ENCODE results near the gene SGPL1. TPM values are rescaled to one million over a fixed set of nuclear protein-coding genes. Genes with fewer than 3 reads are reported as not detected.

Gene SGPL1
- total and polyA plus RNA-seq, 12 donors, result 3.7 to 20.3 (median 12.6) TPM

DNA sequence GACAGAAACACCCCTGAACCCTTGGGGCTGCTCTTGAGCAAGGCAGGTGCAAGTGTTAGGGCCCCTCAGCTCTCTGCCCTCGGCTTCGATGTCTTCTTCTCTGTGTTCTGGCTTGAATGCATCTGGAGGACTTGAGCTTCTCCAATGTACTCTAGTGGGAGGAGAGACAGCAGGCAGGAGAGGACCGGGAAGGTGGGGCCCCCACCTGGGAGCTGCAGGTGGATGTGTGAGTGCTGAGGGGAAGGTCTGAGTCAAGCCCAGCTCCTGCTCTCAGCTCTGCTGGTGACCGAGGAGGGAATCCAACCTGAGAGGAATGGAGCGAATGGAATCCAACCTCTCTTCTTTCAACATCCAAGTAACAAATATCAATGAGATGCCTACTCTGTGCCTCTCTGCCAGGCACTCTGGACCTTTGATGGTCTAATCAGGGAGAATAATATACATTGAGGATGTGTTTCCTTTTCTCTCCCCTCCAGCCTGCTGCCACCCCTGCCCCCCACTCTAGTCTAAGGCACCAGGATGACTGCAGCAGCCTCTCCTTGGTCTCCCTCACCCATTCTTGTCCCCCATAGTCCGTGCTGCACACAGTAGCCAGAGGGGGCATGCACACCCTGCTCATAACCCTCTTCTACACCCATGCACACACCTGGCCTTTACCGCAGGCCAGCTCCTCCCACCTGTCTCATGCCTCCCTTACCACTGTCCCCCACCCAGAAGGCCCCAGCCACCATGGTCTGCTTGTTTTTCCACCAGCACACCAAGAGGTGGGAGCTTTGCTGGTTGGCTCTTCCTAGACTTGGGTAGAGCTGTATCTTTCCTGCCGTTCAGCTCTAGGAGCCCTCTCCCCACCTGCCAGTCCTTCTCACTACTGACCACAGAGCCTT, 44.2 kb upstream of the SGPL1 start:
- WGBS, 2 donors, result 92% methylated on average over 8 of the region's 8 CpGs
- Histone ChIP-seq H3K27me3 (peaks cover 0 to 4% (median 0%) of the 10 kb centered on the region in 7 donors), H3K4me3 (no peak overlapping the region), H3K4me1 (no peaks in the 10 kb centered on the region), H3K36me3 (no peaks in the 10 kb centered on the region), H3K9me3 (no peaks in the 10 kb centered on the region), H3K27ac (no peak overlapping the region)
- intact Hi-C loops (cut with DNase I), result no loop called here
- TF ChIP-seq, protein P1, sequence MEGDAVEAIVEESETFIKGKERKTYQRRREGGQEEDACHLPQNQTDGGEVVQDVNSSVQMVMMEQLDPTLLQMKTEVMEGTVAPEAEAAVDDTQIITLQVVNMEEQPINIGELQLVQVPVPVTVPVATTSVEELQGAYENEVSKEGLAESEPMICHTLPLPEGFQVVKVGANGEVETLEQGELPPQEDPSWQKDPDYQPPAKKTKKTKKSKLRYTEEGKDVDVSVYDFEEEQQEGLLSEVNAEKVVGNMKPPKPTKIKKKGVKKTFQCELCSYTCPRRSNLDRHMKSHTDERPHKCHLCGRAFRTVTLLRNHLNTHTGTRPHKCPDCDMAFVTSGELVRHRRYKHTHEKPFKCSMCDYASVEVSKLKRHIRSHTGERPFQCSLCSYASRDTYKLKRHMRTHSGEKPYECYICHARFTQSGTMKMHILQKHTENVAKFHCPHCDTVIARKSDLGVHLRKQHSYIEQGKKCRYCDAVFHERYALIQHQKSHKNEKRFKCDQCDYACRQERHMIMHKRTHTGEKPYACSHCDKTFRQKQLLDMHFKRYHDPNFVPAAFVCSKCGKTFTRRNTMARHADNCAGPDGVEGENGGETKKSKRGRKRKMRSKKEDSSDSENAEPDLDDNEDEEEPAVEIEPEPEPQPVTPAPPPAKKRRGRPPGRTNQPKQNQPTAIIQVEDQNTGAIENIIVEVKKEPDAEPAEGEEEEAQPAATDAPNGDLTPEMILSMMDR (IDR thresholded peaks at IDR 0.05), result no peak
- ATAC-seq, result no peak
- no peak for DNase-seq

DNA sequence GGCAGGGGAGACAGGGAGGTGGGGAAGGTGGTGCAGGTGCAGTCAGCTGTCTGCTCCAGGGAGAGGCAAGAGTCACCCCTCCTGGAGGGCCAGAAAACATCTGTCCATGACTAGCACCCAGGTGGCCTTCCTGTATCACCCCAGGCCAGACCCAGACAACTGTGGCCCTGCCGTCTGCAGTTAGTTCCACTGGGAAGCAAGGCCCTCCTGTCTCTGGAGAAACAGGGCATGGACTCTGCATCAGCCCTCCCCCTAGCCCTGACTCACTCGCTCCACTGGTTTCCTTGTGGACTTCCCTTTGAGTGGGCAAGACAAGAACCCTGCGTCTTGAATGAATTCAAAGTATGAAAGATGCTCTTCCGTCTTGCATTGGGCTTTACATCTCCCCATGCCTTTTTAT, 43.1 kb upstream of the SGPL1 start:
- 87 to 88% methylated on average over 4 of the region's 4 CpGs for WGBS, 2 donors
- no peak for DNase-seq
- Histone ChIP-seq H3K9me3 (no peaks in the 10 kb centered on the region), H3K36me3 (no peaks in the 10 kb centered on the region), H3K4me3 (no peak overlapping the region), H3K27ac (no peak overlapping the region), H3K4me1 (no peaks in the 10 kb centered on the region), H3K27me3 (peaks cover 0 to 4% (median 0%) of the 10 kb centered on the region in 7 donors)
- intact Hi-C loops (cut with DNase I), result no loop called here
- ATAC-seq, result no peak
- TF ChIP-seq, protein P1 (IDR thresholded peaks at IDR 0.05), result no peak

DNA sequence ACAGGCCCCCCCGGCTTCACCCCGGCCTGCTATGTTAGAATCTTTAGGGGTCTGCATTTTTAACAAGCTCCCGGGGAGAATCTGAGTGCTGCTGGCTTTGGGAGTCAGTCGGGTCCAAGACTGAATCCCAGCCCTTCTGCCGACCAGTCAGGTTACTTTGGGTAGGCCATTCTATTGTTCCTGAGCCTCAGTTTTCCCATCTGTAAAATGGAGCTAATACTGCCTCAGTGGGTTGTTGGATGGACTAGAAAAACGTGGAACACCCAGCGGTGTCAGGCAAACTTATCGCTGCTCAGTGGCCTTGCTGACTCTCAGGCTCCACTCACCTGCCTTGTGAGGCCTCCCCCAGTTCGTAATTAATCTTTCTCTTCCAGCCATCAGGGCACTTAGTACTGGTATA, 42.3 kb upstream of the SGPL1 start:
- 83 to 94% methylated on average over 9 of the region's 9 CpGs for WGBS, 2 donors
- Histone ChIP-seq H3K4me1 (no peaks in the 10 kb centered on the region), H3K9me3 (no peaks in the 10 kb centered on the region), H3K27ac (no peak overlapping the region), H3K4me3 (no peak overlapping the region), H3K27me3 (no peaks in the 10 kb centered on the region), H3K36me3 (no peaks in the 10 kb centered on the region)
- intact Hi-C loops (cut with DNase I), result no loop called here
- no peak for DNase-seq
- ATAC-seq, result no peak
- TF ChIP-seq, protein P1 (IDR thresholded peaks at IDR 0.05), result no peak

DNA sequence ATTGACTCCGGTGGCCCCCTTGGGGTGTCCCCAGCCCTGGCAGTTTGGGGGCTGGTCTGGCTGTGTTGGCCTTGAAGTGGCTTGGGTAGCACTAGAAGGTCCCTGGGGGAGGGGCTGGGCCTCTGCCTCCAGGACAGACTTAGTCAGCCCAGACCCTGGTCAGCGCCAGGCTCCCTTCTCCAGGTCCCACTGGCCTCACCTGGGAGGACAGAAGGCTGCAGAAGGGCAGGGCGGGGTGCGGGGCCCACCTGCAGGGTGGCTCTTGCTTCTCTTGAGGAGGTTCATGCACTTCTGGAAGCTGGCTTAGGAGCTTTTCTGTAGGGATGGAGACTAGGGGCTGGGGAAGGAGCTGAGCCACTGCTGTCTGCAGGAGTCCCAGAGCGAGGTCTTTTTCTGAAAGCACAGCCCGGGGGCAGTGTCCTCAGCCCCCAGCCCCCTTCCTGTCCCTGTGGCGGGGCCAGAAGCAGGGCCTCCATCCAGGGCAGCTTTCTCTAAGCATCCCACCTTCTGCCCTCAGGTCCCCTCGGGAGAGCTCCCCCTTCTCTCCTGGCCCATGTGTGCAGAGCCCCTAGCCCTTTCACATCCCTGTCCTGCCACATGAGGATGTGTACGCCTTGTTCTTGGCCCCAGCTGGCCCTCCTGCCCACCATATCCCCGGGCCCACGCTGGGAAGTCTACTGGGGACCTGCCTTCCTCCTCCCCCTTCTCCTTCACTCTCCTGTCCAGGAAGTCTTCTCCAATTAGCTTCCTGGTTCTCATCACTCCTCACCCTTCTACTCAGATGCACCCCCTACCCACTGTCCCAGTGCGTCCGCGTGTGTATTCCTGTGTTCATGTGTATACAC, 41.6 kb upstream of the SGPL1 start:
- H3K9me3 ChIP-seq, result no peaks in the 10 kb centered on the region
- DNase-seq, result no peak
- WGBS, 2 donors, result 89 to 90% methylated on average over 14 of the region's 14 CpGs
- H3K4me1 ChIP-seq, result peaks cover 0 to 6% (median 0%) of the 10 kb centered on the region in 9 donors
- H3K27me3 ChIP-seq, result no peaks in the 10 kb centered on the region
- TF ChIP-seq, protein P1 (IDR thresholded peaks at IDR 0.05), result no peak
- no peak overlapping the region for H3K4me3 ChIP-seq
- ATAC-seq, result no peak
- intact Hi-C loops (cut with DNase I), result no loop called here
- no peak overlapping the region for H3K27ac ChIP-seq
- no peaks in the 10 kb centered on the region for H3K36me3 ChIP-seq

Measured in heart right ventricle (tissue), 16 donors.